Ishikawa (cell line): ENCODE measurements around the gene LRRC30.

Experiments
- NFIC ChIP-seq: IDR thresholded peaks from 2 replicates; pipeline ENCODE4 v1.6.1; 2012
- REST ChIP-seq: IDR thresholded peaks from 2 replicates; pipeline ENCODE4 v1.6.1; 2012; ENCODE audit warnings: low read depth, mild to moderate bottlenecking
- ZBTB7A ChIP-seq: IDR thresholded peaks from 2 replicates; pipeline ENCODE4 v1.6.1; 2012; ENCODE audit warnings: low read depth

DNA sequence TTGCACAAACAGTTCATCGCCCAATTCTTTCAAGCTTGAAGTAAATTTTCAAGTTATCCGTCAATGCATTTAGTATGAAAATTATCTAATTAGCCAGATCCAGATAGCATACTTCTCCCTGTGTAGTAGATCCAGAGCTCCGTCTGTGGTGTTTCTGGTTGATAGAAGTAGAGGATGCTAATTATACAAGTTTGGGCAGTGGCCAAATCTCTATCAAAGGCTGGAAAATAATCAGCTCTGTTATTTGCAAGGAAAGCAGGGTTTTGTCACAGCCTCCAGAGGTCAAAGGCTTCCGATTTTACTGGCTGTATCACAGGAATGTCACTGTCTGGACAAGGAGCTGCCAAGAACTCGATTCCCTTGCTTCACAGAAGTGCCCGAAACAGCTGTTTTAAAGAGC, 28.6 kb downstream of the LRRC30 start:
- TF ChIP-seq ZBTB7A, result no peak
- TF ChIP-seq REST, result no peak
- TF ChIP-seq NFIC, result no peak
